ENCODE results near the gene PLBD2.
A peak's percentile ranks its signal among the peaks of the same experiment; 100 is the strongest.

The PLBD2 gene

DNA sequence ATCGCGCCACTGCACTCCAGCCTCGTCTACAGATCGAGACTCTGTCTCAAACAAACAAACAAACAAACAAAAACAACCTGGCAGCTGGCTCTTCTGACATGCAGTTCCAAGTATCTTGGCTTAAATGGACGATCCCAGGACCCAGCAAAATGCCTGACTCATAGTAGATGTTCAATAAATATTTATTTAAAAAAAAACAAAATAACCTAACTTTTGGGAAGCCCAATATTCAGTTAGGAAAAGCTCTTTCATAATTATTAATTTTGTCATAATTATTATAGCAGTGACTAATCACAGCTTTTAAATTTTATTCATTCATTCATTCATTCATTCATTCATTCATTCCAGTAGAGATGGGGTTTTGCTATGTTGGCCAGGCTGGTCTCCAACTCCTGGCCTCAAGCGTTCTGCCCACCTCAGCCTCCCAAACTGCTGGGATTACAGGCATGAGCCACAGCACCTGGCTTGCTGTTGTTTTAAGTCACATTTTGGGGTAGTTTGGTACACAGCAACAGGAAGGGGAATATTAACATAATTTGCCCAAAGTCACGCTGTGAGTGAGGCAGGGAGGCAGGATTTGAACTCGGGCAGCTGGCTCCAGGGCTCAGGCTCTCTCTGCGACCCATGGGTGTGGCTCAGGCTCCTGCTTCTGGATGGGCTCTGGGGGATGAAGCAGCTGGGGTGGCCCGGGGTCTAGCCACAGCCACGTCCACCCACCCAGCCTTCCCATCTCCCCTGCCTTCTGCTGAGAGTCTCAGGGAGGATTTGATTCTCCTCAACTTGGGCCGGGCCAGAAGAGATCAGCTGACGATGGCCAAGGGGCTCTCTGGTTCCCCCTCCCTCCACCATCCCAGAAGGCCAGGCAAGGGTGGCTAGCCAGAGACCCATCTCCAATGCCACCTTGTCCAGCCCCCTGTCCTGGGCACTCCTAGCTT is 42.9 kb downstream of the PLBD2 start:
- no peak overlapping the region for H3K27ac ChIP-seq (replicated peaks; ENCODE audit: low read length)
- peaks cover 0 to 7% of the 10 kb centered on the region in 2 donors for H3K4me1 ChIP-seq (ENCODE audit: control insufficient read depth in 2 of 2, insufficient read depth in 1 of 2, low read depth in 1 of 2, low read length in 2 of 2)
- no peak overlapping the region for H3K9ac ChIP-seq (ENCODE audit: low read depth, low read length, poor library complexity)
- no peak for DNase-seq (ENCODE audit: low spot score)
- no peak overlapping the region for H2BK5ac ChIP-seq (ENCODE audit: low read length)
- no CpG with 5 or more reads among the region's 13 CpGs for WGBS, 2 donors (ENCODE audit: extremely low coverage in 2 of 2, insufficient read length in 2 of 2, insufficient replicate concordance in 1 of 2)
- no peak overlapping the region for H4K8ac ChIP-seq (ENCODE audit: low read depth, low read length)
- H3K9me3 ChIP-seq (replicated peaks in 1 of 2; ENCODE audit: control insufficient read depth in 2 of 2, insufficient read depth in 1 of 2, low read depth in 1 of 2, low read length in 2 of 2) = no peaks in the 10 kb centered on the region
- H3K4me2 ChIP-seq (ENCODE audit: insufficient read depth, low read length, poor library complexity, severe bottlenecking) = no peak overlapping the region
- H2AK5ac ChIP-seq (ENCODE audit: low read depth, low read length) = peak overlapping the region; percentile 3
- peaks cover 0 to 6% (median 0%) of the 10 kb centered on the region in 3 experiments for H3K27me3 ChIP-seq (ENCODE audit: control insufficient read depth in 3 of 3, insufficient read depth in 3 of 3, low read depth in 1 of 3, low read length in 3 of 3)
- H3K23ac ChIP-seq (ENCODE audit: low read depth, low read length, poor library complexity) = no peak overlapping the region
- H3K14ac ChIP-seq (ENCODE audit: low read length) = no peak overlapping the region
- H2AFZ ChIP-seq (ENCODE audit: low read length) = no peak overlapping the region
- no peak overlapping the region for H2BK12ac ChIP-seq (ENCODE audit: low read length)
- H3K36me3 ChIP-seq (replicated peaks in 1 of 2; ENCODE audit: control insufficient read depth in 2 of 2, insufficient read depth in 2 of 2, low read length in 2 of 2) = no peaks in the 10 kb centered on the region
- no peak overlapping the region for H3K18ac ChIP-seq (ENCODE audit: low read length)
- no peak overlapping the region for H3K4ac ChIP-seq (ENCODE audit: low read length)
- no peak overlapping the region for H3K4me3 ChIP-seq (ENCODE audit: low read length in 2 of 2)
- H4K91ac ChIP-seq (ENCODE audit: low read depth, low read length, poor library complexity) = no peak overlapping the region
- no peak overlapping the region for H2BK15ac ChIP-seq (ENCODE audit: low read length)
- H3K79me1 ChIP-seq (ENCODE audit: low read depth, low read length) = no peaks in the 10 kb centered on the region
- no peak overlapping the region for H2BK120ac ChIP-seq (ENCODE audit: low read depth, low read length)

DNA sequence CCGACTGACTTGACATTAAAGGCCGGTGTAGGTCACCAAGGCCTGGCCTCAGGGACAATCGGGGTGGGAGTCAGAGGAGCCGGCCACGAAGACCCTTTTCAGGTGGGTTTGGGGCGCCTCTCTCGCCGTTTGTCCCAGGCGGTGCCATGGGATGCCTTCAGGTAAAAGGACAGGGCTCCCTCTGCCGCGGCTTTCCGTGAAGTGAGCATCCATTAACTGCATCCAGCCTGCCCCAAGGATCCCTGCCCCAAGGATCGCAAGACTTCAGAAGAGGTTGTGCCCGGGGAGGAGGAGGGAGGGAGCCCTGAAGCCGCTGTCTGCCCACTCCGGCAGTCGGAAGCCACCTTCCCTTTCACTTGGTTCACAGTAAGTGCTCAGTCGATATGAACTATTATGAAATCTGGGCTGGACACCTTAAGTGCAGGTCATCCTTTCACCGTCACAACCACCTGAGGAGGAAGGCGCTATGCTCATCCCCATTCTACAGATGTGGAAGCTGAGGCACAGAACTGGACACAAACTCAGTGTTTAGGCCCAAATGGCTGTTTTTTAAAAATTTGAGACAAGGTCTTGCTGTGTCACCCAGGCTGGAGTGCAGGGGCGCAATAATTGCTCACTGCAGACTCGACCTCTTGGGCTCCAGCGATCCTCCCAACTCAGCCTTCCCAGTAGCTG is 44.3 kb downstream of the PLBD2 start:
- Histone ChIP-seq H3K14ac (ENCODE audit: low read length) (no peak overlapping the region), H4K91ac (ENCODE audit: low read depth, low read length, poor library complexity) (no peak overlapping the region), H3K9ac (ENCODE audit: low read depth, low read length, poor library complexity) (no peak overlapping the region), H3K79me1 (ENCODE audit: low read depth, low read length) (no peaks in the 10 kb centered on the region), H3K36me3 (replicated peaks in 1 of 2; ENCODE audit: control insufficient read depth in 2 of 2, insufficient read depth in 2 of 2, low read length in 2 of 2) (no peaks in the 10 kb centered on the region), H2BK15ac (ENCODE audit: low read length) (no peak overlapping the region), H2BK5ac (ENCODE audit: low read length) (no peak overlapping the region), H3K9me3 (replicated peaks in 1 of 2; ENCODE audit: control insufficient read depth in 2 of 2, insufficient read depth in 1 of 2, low read depth in 1 of 2, low read length in 2 of 2) (no peaks in the 10 kb centered on the region), H3K4me3 (ENCODE audit: low read length in 2 of 2) (no peak overlapping the region), H2BK12ac (ENCODE audit: low read length) (no peak overlapping the region), H4K8ac (ENCODE audit: low read depth, low read length) (no peak overlapping the region), H2AK5ac (ENCODE audit: low read depth, low read length) (no peak overlapping the region), H3K4me2 (ENCODE audit: insufficient read depth, low read length, poor library complexity, severe bottlenecking) (no peak overlapping the region), H2BK120ac (ENCODE audit: low read depth, low read length) (no peak overlapping the region), H3K23ac (ENCODE audit: low read depth, low read length, poor library complexity) (no peak overlapping the region), H2AFZ (ENCODE audit: low read length) (no peak overlapping the region), H3K4ac (ENCODE audit: low read length) (no peak overlapping the region), H3K27ac (replicated peaks; ENCODE audit: low read length) (no peak overlapping the region), H3K27me3 (ENCODE audit: control insufficient read depth in 3 of 3, insufficient read depth in 3 of 3, low read depth in 1 of 3, low read length in 3 of 3) (peaks cover 0 to 12% (median 0%) of the 10 kb centered on the region in 3 experiments), H3K18ac (ENCODE audit: low read length) (no peak overlapping the region), H3K4me1 (ENCODE audit: control insufficient read depth in 2 of 2, insufficient read depth in 1 of 2, low read depth in 1 of 2, low read length in 2 of 2) (peaks cover 0 to 4% of the 10 kb centered on the region in 2 donors)
- DNase-seq (ENCODE audit: low spot score) = no peak
- no CpG with 5 or more reads among the region's 23 CpGs for WGBS, 2 donors (ENCODE audit: extremely low coverage in 2 of 2, insufficient read length in 2 of 2, insufficient replicate concordance in 1 of 2)

DNA sequence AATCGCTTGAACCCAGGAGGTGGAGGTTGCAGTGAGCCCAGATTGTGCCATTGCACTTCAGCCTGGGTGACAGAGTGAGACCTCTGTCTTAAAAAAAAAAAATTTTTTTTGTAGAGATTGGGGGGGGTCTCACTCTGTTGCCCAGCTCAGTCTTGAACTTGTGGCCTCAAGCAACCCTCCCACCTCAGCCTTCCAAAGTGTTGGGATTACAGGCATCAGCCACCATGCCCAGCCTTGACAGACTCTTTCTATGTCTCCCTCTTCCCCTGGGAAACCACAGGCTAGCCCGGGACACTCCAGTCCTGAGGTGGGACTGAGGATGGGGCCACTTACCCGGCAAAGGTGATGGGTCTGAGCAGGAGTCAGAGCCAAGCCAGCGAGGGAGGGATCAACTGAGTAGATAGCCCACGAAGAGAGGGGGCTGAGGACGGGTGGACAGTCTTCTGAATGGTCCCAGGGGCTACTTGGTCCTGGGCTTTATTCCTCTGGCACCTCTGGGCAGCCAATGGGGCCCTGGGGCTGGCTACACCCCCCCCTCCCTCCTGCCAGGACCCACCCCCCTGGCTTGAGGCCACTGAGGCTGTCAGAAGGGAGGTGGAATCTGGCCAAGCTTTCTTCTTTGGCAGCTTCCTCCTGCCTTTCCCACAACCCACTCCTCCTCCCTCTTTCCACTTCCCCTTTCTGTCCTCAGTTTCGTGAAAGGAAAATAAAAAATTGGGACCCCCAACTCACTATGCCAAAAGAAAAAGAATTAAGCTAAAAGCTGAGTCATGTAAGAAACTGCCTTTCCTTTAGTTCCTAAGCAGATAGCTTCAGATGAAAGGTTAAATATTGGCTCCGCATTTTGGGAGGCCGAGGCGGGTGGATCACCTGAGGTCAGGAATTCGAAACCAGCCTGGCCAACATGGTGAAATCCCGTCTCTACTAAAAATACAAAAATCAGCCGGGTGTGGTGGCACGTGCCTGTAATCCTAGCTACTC is 45.3 kb downstream of the PLBD2 start, which contains the start of gene SDS:
Gene SDS (minus strand): TSS at position 453 of the 981 bp plus-strand sequence. CDS start 4,179 bp downstream, outside the sequence.
- H2AK5ac ChIP-seq (ENCODE audit: low read depth, low read length) = no peak within 1 kb of the TSS

More for the DNA sequence above, 45.3 kb downstream of the PLBD2 start, which contains the start of gene SDS:
- Histone ChIP-seq H3K79me1 (ENCODE audit: low read depth, low read length) (no peaks in the 10 kb centered on the region), H3K9me3 (replicated peaks in 1 of 2; ENCODE audit: control insufficient read depth in 2 of 2, insufficient read depth in 1 of 2, low read depth in 1 of 2, low read length in 2 of 2) (no peaks in the 10 kb centered on the region), H3K27me3 (ENCODE audit: control insufficient read depth in 3 of 3, insufficient read depth in 3 of 3, low read depth in 1 of 3, low read length in 3 of 3) (peaks cover 0 to 17% (median 0%) of the 10 kb centered on the region in 3 experiments), H2BK15ac (ENCODE audit: low read length) (no peak within 1 kb of the TSS), H2BK5ac (ENCODE audit: low read length) (no peak within 1 kb of the TSS), H3K23ac (ENCODE audit: low read depth, low read length, poor library complexity) (no peak within 1 kb of the TSS), H3K4me1 (ENCODE audit: control insufficient read depth in 2 of 2, insufficient read depth in 1 of 2, low read depth in 1 of 2, low read length in 2 of 2) (peaks cover 0 to 4% of the 10 kb centered on the region in 2 donors), H4K91ac (ENCODE audit: low read depth, low read length, poor library complexity) (no peak within 1 kb of the TSS), H2BK120ac (ENCODE audit: low read depth, low read length) (no peak within 1 kb of the TSS), H4K8ac (ENCODE audit: low read depth, low read length) (no peak within 1 kb of the TSS), H2AFZ (ENCODE audit: low read length) (no peak within 1 kb of the TSS), H2BK12ac (ENCODE audit: low read length) (no peak within 1 kb of the TSS), H3K27ac (replicated peaks; ENCODE audit: low read length) (no peak within 1 kb of the TSS), H3K18ac (ENCODE audit: low read length) (no peak within 1 kb of the TSS), H3K4ac (ENCODE audit: low read length) (no peak within 1 kb of the TSS), H3K4me3 (ENCODE audit: low read length in 2 of 2) (no peak within 1 kb of the TSS), H3K14ac (ENCODE audit: low read length) (no peak within 1 kb of the TSS), H3K9ac (ENCODE audit: low read depth, low read length, poor library complexity) (no peak within 1 kb of the TSS), H3K36me3 (replicated peaks in 1 of 2; ENCODE audit: control insufficient read depth in 2 of 2, insufficient read depth in 2 of 2, low read length in 2 of 2) (no peaks in the 10 kb centered on the region), H3K4me2 (ENCODE audit: insufficient read depth, low read length, poor library complexity, severe bottlenecking) (no peak within 1 kb of the TSS)
- no peak for DNase-seq (ENCODE audit: low spot score)
- WGBS, 2 donors (ENCODE audit: extremely low coverage in 2 of 2, insufficient read length in 2 of 2, insufficient replicate concordance in 1 of 2) = no CpG with 5 or more reads among the region's 14 CpGs

All from neuronal stem cell (in vitro differentiated cells).